Smooth muscle cell (in vitro differentiated cells): ENCODE data around the gene MYCBP. TPM values are rescaled to one million over a fixed set of nuclear protein-coding genes. Genes with fewer than 3 reads are reported as not detected.
A peak's percentile ranks its signal among the peaks of the same experiment; 100 is the strongest.
"Not testable (repeated sequence)": the region's sequence is repeated elsewhere in the genome, so short reads cannot be mapped to it uniquely, and the experiment has no call there.

Source experiments
- DNase-seq: peaks from one replicate; lab custom pipeline; 2025; ENCODE audit not compliant: unreplicated experiment; lab: John Stamatoyannopoulos, UW
- H2AFZ ChIP-seq: fragments of 200-600 bp; sonication (generic); 2 replicates; pipeline ENCODE4 v1.6.0; 2016; ENCODE audit warnings: antibody characterized with exemption, low read depth, mild to moderate bottlenecking
- H3F3A ChIP-seq: fragments of 200-600 bp; sonication (generic); 2 replicates; pipeline ENCODE4 v1.6.0; 2017; ENCODE audit warnings: antibody characterized with exemption, low read depth
- H3K27ac ChIP-seq: fragments of 200-600 bp; sonication (generic); 2 replicates; pipeline ENCODE4 v1.5.1; 2016; ENCODE audit warnings: low read depth, mild to moderate bottlenecking
- H3K27me3 ChIP-seq: fragments of 200-600 bp; sonication (generic); 2 replicates; pipeline ENCODE4 v1.6.1; 2016; ENCODE audit warnings: low read depth, mild to moderate bottlenecking
- H3K36me3 ChIP-seq: fragments of 200-600 bp; sonication (generic); 2 replicates; pipeline ENCODE4 v1.5.1; 2016; ENCODE audit warnings: low read depth
- H3K4me1 ChIP-seq: fragments of 200-600 bp; sonication (generic); 2 replicates; pipeline ENCODE4 v1.5.1; 2016; ENCODE audit warnings: low read depth
- H3K4me2 ChIP-seq: fragments of 200-600 bp; sonication (generic); 2 replicates; pipeline ENCODE4 v1.6.0; 2016; ENCODE audit warnings: mild to moderate bottlenecking
- H3K4me3 ChIP-seq: fragments of 200-600 bp; sonication (generic); 2 replicates; pipeline ENCODE4 v1.5.1; 2016; ENCODE audit warnings: mild to moderate bottlenecking
- H3K79me2 ChIP-seq: fragments of 200-600 bp; sonication (generic); 2 replicates; pipeline ENCODE4 v1.6.0; 2016; ENCODE audit warnings: low read depth, mild to moderate bottlenecking
- H3K9ac ChIP-seq: fragments of 200-600 bp; sonication (generic); 2 replicates; pipeline ENCODE4 v1.6.0; 2016; ENCODE audit warnings: low read depth
- H3K9me3 ChIP-seq: fragments of 200-600 bp; sonication (generic); replicated peaks from 2 replicates; pipeline ENCODE4 v1.5.1; 2016; ENCODE audit warnings: low read depth
- H4K20me1 ChIP-seq: fragments of 200-600 bp; sonication (generic); 2 replicates; pipeline ENCODE4 v1.6.0; 2016; ENCODE audit warnings: low read depth
- CTCF ChIP-seq: fragments of 200-600 bp; sonication (generic); IDR thresholded peaks from 2 replicates; pipeline ENCODE4 v1.5.1; 2017; ENCODE audit warnings: borderline replicate concordance, mild to moderate bottlenecking, antibody characterized with exemption; ENCODE audit not compliant: insufficient read depth, poor library complexity, severe bottlenecking
- WGBS: methylation state at CpG from one replicate; pipeline ENCODE4 v1.1.7; 2016; ENCODE audit warnings: low lambda C conversion rate; 5-methylcytosine and 5-hydroxymethylcytosine counted together
- polyA plus RNA-seq: library from polyadenylated mRNA; unstranded; fragments of >200 nt; fragmentation: Nextera tagmentation; extraction: Ambion mirVana; gene quantifications from 2 replicates; pipeline ENCODE4 v1.2.1, GENCODE V29; 2016
- total RNA-seq: library from RNA; depleted of rRNA; stranded (reverse); fragments of >200 nt; gene quantifications from 2 replicates; pipeline ENCODE4 v1.2.3, GENCODE V29; 2014

MYCBP gene
- total and polyA plus RNA-seq, 2 experiments from 2014 or later = 17.1 to 44.0 TPM

GRCh38 chr1:38858833-38859560, 14.2 kb downstream of the MYCBP start:
- WGBS = 2% methylated on average over 38 of the region's 51 CpGs
- TF ChIP-seq CTCF = no peak
- Histone ChIP-seq H3K79me2 (peaks cover 41% of the 10 kb centered on the region), H4K20me1 (peaks cover 22% of the 10 kb centered on the region), H3K4me2 (peak overlapping the region; percentile 89), H3K27ac (peak overlapping the region; percentile 65), H2AFZ (peak overlapping the region; percentile 90), H3K4me1 (peaks cover 10% of the 10 kb centered on the region), H3K4me3 (peak overlapping the region; percentile 77), H3K9ac (peak overlapping the region; percentile 85), H3K9me3 (no peaks in the 10 kb centered on the region), H3K27me3 (no peaks in the 10 kb centered on the region), H3F3A (no peaks in the 10 kb centered on the region), H3K36me3 (peaks cover 10% of the 10 kb centered on the region)
- DNase-seq = peak; percentile 39

- H3K27ac ChIP-seq = no peak overlapping the region
- peaks cover 29% of the 10 kb centered on the region for H3K36me3 ChIP-seq
- no peak for TF ChIP-seq CTCF
- H3K4me3 ChIP-seq = no peak overlapping the region
- 95% methylated on average over 4 of the region's 4 CpGs for WGBS
- peaks cover 26% of the 10 kb centered on the region for H3K79me2 ChIP-seq
- no peak overlapping the region for H3K4me2 ChIP-seq
- no peaks in the 10 kb centered on the region for H3K9me3 ChIP-seq
- H3K4me1 ChIP-seq = no peaks in the 10 kb centered on the region
- peaks cover 29% of the 10 kb centered on the region for H4K20me1 ChIP-seq
- no peak overlapping the region for H2AFZ ChIP-seq
- H3K9ac ChIP-seq = no peak overlapping the region
- no peak for DNase-seq
- H3K27me3 ChIP-seq = no peaks in the 10 kb centered on the region
- no peaks in the 10 kb centered on the region for H3F3A ChIP-seq
These were observed 20.4 kb downstream of the MYCBP start for GRCh38 chr1:38852780-38853179.

- H3K4me3 ChIP-seq = no peak overlapping the region
- peaks cover 30% of the 10 kb centered on the region for H3K36me3 ChIP-seq
- H3K79me2 ChIP-seq = no peaks in the 10 kb centered on the region
- DNase-seq = no peak
- H3K9ac ChIP-seq = no peak overlapping the region
- no peak for TF ChIP-seq CTCF
- no peak overlapping the region for H2AFZ ChIP-seq
- H3K4me2 ChIP-seq = no peak overlapping the region
- peaks cover 17% of the 10 kb centered on the region for H4K20me1 ChIP-seq
- H3K9me3 ChIP-seq = no peaks in the 10 kb centered on the region
- WGBS = 98% methylated on average over 1 of the region's 1 CpG
- no peaks in the 10 kb centered on the region for H3F3A ChIP-seq
- no peak overlapping the region for H3K27ac ChIP-seq
- no peaks in the 10 kb centered on the region for H3K4me1 ChIP-seq
- no peaks in the 10 kb centered on the region for H3K27me3 ChIP-seq
These were observed 25.1 kb downstream of the MYCBP start for GRCh38 chr1:38848071-38848470.

GRCh38 chr1:38846210-38846609, 26.9 kb downstream of the MYCBP start:
- no peaks in the 10 kb centered on the region for H3K4me1 ChIP-seq
- no peak overlapping the region for H2AFZ ChIP-seq
- H4K20me1 ChIP-seq = peaks cover 22% of the 10 kb centered on the region
- H3K27ac ChIP-seq = no peak overlapping the region
- no peak for TF ChIP-seq CTCF
- H3F3A ChIP-seq = no peaks in the 10 kb centered on the region
- no peaks in the 10 kb centered on the region for H3K79me2 ChIP-seq
- no peaks in the 10 kb centered on the region for H3K27me3 ChIP-seq
- H3K36me3 ChIP-seq = peaks cover 20% of the 10 kb centered on the region
- H3K4me2 ChIP-seq = no peak overlapping the region
- H3K9ac ChIP-seq = no peak overlapping the region
- DNase-seq = no peak
- H3K9me3 ChIP-seq = no peaks in the 10 kb centered on the region
- no peak overlapping the region for H3K4me3 ChIP-seq
- 80% methylated on average over 3 of the region's 3 CpGs for WGBS

- Histone ChIP-seq H3K36me3 (peaks cover 20% of the 10 kb centered on the region), H4K20me1 (peaks cover 24% of the 10 kb centered on the region)
- H3K27me3 ChIP-seq, H3F3A ChIP-seq, H2AFZ ChIP-seq, H3K27ac ChIP-seq, DNase-seq, H3K79me2 ChIP-seq, H3K4me2 ChIP-seq, H3K9me3 ChIP-seq, H3K9ac ChIP-seq, H3K4me3 ChIP-seq, H3K4me1 ChIP-seq: not testable (repeated sequence)
- 95% methylated on average over 3 of the region's 3 CpGs for WGBS
These were observed 28.1 kb downstream of the MYCBP start for GRCh38 chr1:38845088-38845487.
